Stomach smooth muscle (tissue), 2 donors: ENCODE measurements around the gene VPS52.

Experiments used
- H3K27ac ChIP-seq: one replicate; pipeline ENCODE4 v1.7.0; 2013; ENCODE audit warnings: mild to moderate bottlenecking, low read length, inconsistent platforms
- H3K27me3 ChIP-seq, 2 donors: one replicate each; pipeline ENCODE4 v1.7.0; 2013; ENCODE audit warnings: low read length in 2 of 2; ENCODE audit not compliant: insufficient read depth in 2 of 2, control insufficient read depth in 1 of 2
- H3K36me3 ChIP-seq, 2 donors: one replicate each; pipeline ENCODE4 v1.7.0; 2013; ENCODE audit warnings: low read length in 2 of 2; ENCODE audit not compliant: control insufficient read depth in 2 of 2, insufficient read depth in 2 of 2
- H3K4me1 ChIP-seq: one replicate; pipeline ENCODE4 v1.7.0; 2013; ENCODE audit warnings: low read length; ENCODE audit not compliant: control insufficient read depth, insufficient read depth
- H3K4me3 ChIP-seq, 2 donors: one replicate each; pipeline ENCODE4 v1.7.0; 2013; ENCODE audit warnings: low read length in 2 of 2
- H3K9ac ChIP-seq, 2 donors: one replicate each; pipeline ENCODE4 v1.7.0; 2013; ENCODE audit warnings: low read length in 2 of 2, mild to moderate bottlenecking in 1 of 2
- H3K9me3 ChIP-seq, 2 donors: one replicate each; pipeline ENCODE4 v1.7.0; 2013; ENCODE audit warnings: low read length in 2 of 2; ENCODE audit not compliant: control insufficient read depth in 2 of 2
- donor health status: healthy.
- donor health status: Pancreatic carcinoma.

Gene VPS52

GRCh38 chr6:33215271-33216116 is 56.2 kb downstream of the VPS52 start:
- Histone ChIP-seq H3K27me3 (peaks cover 0 to 2% of the 10 kb centered on the region in 2 donors), H3K4me1 (peaks cover 17% of the 10 kb centered on the region), H3K9ac (no peak overlapping the region), H3K9me3 (no peaks in the 10 kb centered on the region), H3K4me3 (no peak overlapping the region), H3K36me3 (peaks cover 4 to 5% of the 10 kb centered on the region in 2 donors), H3K27ac (no peak overlapping the region)

GRCh38 chr6:33213989-33214335 is 57.7 kb downstream of the VPS52 start:
- Histone ChIP-seq H3K36me3 (peaks cover 12 to 15% of the 10 kb centered on the region in 2 donors), H3K9ac (peak overlapping the region; percentile 57 to 66), H3K27me3 (peaks cover 0 to under 1% of the 10 kb centered on the region in 2 donors), H3K27ac (no peak overlapping the region), H3K9me3 (no peaks in the 10 kb centered on the region), H3K4me3 (peak overlapping the region; percentile 73 to 77), H3K4me1 (peaks cover 25% of the 10 kb centered on the region)

GRCh38 chr6:33213166-33213988 is 58.3 kb downstream of the VPS52 start:
- H3K4me1 ChIP-seq: peaks cover 28% of the 10 kb centered on the region
- no peak overlapping the region for H3K27ac ChIP-seq
- H3K9me3 ChIP-seq: no peaks in the 10 kb centered on the region
- H3K4me3 ChIP-seq: peak overlapping the region; percentile 73 to 77
- no peaks in the 10 kb centered on the region for H3K27me3 ChIP-seq
- peak overlapping the region; percentile 57 to 66 for H3K9ac ChIP-seq
- peaks cover 12 to 15% of the 10 kb centered on the region in 2 donors for H3K36me3 ChIP-seq

GRCh38 chr6:33212857-33213165 is 58.9 kb downstream of the VPS52 start:
- H3K36me3 ChIP-seq: peaks cover 12 to 15% of the 10 kb centered on the region in 2 donors
- no peaks in the 10 kb centered on the region for H3K9me3 ChIP-seq
- peak overlapping the region; percentile 57 to 66 for H3K9ac ChIP-seq
- no peak overlapping the region for H3K27ac ChIP-seq
- no peaks in the 10 kb centered on the region for H3K27me3 ChIP-seq
- H3K4me3 ChIP-seq: peak overlapping the region; percentile 73 to 77
- peaks cover 30% of the 10 kb centered on the region for H3K4me1 ChIP-seq

- Histone ChIP-seq H3K9ac (no peak overlapping the region), H3K4me3 (no peak overlapping the region)
These were observed 59.8 kb downstream of the VPS52 start for GRCh38 chr6:33211666-33212422.

GRCh38 chr6:33211136-33211535 is 60.5 kb downstream of the VPS52 start:
- H3K36me3 ChIP-seq: peaks cover 12 to 15% of the 10 kb centered on the region in 2 donors
- no peaks in the 10 kb centered on the region for H3K27me3 ChIP-seq
- no peak overlapping the region for H3K9ac ChIP-seq
- H3K9me3 ChIP-seq: no peaks in the 10 kb centered on the region
- H3K27ac ChIP-seq: no peak overlapping the region
- peaks cover 38% of the 10 kb centered on the region for H3K4me1 ChIP-seq
- H3K4me3 ChIP-seq: no peak overlapping the region

More at GRCh38 chr6:33211666-33212422, 59.8 kb downstream of the VPS52 start:
- H3K9me3 ChIP-seq: no peaks in the 10 kb centered on the region
- peaks cover 36% of the 10 kb centered on the region for H3K4me1 ChIP-seq
- no peaks in the 10 kb centered on the region for H3K27me3 ChIP-seq
- H3K27ac ChIP-seq: no peak overlapping the region
- H3K36me3 ChIP-seq: peaks cover 12 to 15% of the 10 kb centered on the region in 2 donors

- Histone ChIP-seq H3K9me3 (no peaks in the 10 kb centered on the region), H3K9ac (no peak overlapping the region), H3K36me3 (peaks cover 12 to 15% of the 10 kb centered on the region in 2 donors), H3K4me1 (peaks cover 45% of the 10 kb centered on the region), H3K4me3 (no peak overlapping the region), H3K27ac (no peak overlapping the region), H3K27me3 (no peaks in the 10 kb centered on the region)
These were observed 61.8 kb downstream of the VPS52 start for GRCh38 chr6:33209856-33210255.

- Histone ChIP-seq H3K9me3 (no peaks in the 10 kb centered on the region), H3K9ac (peak within 1 kb of the TSS; percentile 98 to 99), H3K27ac (peak within 1 kb of the TSS; percentile 92), H3K36me3 (peaks cover 16 to 18% of the 10 kb centered on the region in 2 donors), H3K4me3 (peak within 1 kb of the TSS; percentile 89 to 90), H3K4me1 (peaks cover 51% of the 10 kb centered on the region), H3K27me3 (no peaks in the 10 kb centered on the region)
These were observed 63.3 kb downstream of the VPS52 start, which contains the start of gene RING1 for GRCh38 chr6:33208091-33208967. TSS of gene RING1 (plus strand) at chr6:33208500. CDS start at chr6:33208823, 323 bp downstream.

GRCh38 chr6:33207552-33208090 is 64.1 kb downstream of the VPS52 start:
- Histone ChIP-seq H3K27ac (peak overlapping the region; percentile 92), H3K36me3 (peaks cover 23 to 25% of the 10 kb centered on the region in 2 donors), H3K9me3 (no peaks in the 10 kb centered on the region), H3K27me3 (no peaks in the 10 kb centered on the region), H3K4me3 (peak overlapping the region; percentile 89 to 90), H3K9ac (peak overlapping the region; percentile 98 to 99), H3K4me1 (peaks cover 49% of the 10 kb centered on the region)
